22Rv1 (cell line): ENCODE measurements around the gene PARD3.

ENCODE experiments used
- H3K27ac ChIP-seq: fragments of 450-650 bp; 2 replicates; pipeline ENCODE4 v1.5.1; 2017
- CTCF ChIP-seq: fragments of 450-650 bp; IDR thresholded peaks from 2 replicates; pipeline ENCODE4 v1.5.1; 2017; ENCODE audit warnings: mild to moderate bottlenecking
- ZFX ChIP-seq: fragments of 450-650 bp; IDR thresholded peaks from 2 replicates; pipeline ENCODE4 v1.6.1; 2017; ENCODE audit warnings: antibody characterized with exemption, borderline replicate concordance

Gene PARD3

GRCh38 chr10:34091635-34092195 lies 723.4 kb downstream of the PARD3 start:
- TF ChIP-seq CTCF: no peak
- TF ChIP-seq ZFX: no peak
- no peak overlapping the region for H3K27ac ChIP-seq

GRCh38 chr10:34089253-34089652 lies 725.8 kb downstream of the PARD3 start:
- H3K27ac ChIP-seq: no peak overlapping the region
- TF ChIP-seq ZFX (no peak), CTCF (no peak)

- no peak for TF ChIP-seq ZFX
- TF ChIP-seq CTCF: no peak
- no peak overlapping the region for H3K27ac ChIP-seq
Measured at GRCh38 chr10:34088208-34088794, 726.8 kb downstream of the PARD3 start.

- no peak overlapping the region for H3K27ac ChIP-seq
- TF ChIP-seq CTCF (no peak), ZFX (no peak)
Measured at GRCh38 chr10:34087095-34087418, 728.0 kb downstream of the PARD3 start.

GRCh38 chr10:34083567-34083966 lies 731.5 kb downstream of the PARD3 start:
- no peak for TF ChIP-seq ZFX
- no peak for TF ChIP-seq CTCF
- H3K27ac ChIP-seq: no peak overlapping the region

- H3K27ac ChIP-seq: no peak overlapping the region
- TF ChIP-seq CTCF (peak; percentile 30; the same call in 1 of the 2 replicates), ZFX (no peak)
Measured at GRCh38 chr10:34081948-34082347, 733.1 kb downstream of the PARD3 start.

GRCh38 chr10:34081347-34081743 lies 733.8 kb downstream of the PARD3 start:
- no peak overlapping the region for H3K27ac ChIP-seq
- no peak for TF ChIP-seq CTCF
- no peak for TF ChIP-seq ZFX
